SH-SY5Y (cell line): ENCODE results near the gene TNNC2.

ENCODE experiments used
- GATA2 ChIP-seq: IDR thresholded peaks from 2 replicates; pipeline ENCODE4 v1.6.1; 2011; ENCODE audit warnings: mild to moderate bottlenecking, low read depth, low read length
- GATA3 ChIP-seq: IDR thresholded peaks from 2 replicates; pipeline ENCODE4 v1.6.1; 2011; ENCODE audit warnings: low read depth, mild to moderate bottlenecking, low read length, moderate library complexity

- TF ChIP-seq GATA2: no peak
- TF ChIP-seq GATA3: no peak
These were observed 47.5 kb upstream of the TNNC2 start for GRCh38 chr20:45874576-45874975.
